ENCODE measurements around the gene PTPRN2.
"Not testable (repeated sequence)": the region's sequence is repeated elsewhere in the genome, so short reads cannot be mapped to it uniquely, and the experiment has no call there.

PTPRN2 gene

DNA sequence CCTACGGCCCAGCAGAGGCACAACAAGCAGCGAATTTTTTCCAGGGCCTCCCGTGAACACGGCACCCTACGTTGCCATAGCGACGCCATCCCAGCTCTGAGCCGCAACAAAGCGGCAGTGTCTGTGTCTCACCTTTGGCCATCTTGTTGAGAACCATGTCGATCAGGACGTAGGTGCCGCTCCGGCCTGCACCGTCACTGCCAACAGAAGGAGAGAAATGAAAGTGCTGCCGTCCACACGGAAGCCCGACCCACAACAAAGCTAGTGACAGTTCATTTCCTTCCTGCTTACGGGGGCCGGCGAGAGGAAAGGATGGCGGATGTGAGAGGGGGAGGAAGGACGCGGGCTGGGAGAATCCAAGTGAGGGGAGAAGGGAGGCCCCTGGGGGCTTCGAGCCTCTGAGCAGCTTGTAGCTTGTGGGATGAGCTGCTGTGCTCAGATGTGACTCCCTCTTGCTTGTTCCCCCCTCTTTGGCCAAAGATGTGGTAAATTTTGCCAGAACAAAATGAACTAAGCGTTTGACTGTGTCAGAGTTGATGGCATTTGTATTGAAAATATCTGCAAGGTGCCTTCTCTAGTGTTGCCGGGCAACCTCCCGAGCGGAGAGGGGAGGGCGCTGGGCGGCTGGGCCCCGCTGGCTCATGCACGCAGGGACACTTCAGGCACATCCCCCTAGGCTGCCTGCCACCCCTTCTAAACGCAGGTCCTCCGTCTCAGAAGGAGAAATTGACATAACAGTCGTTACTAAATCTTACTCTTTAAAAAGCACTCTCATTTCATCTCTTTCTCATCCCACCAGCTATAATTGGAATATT is 1018.6 kb downstream of the PTPRN2 start:
- Mint-ChIP-seq H3K4me3 (peak overlapping the region; percentile 91), H3K27ac (peak overlapping the region; percentile 92), H3K27me3 (no peaks in the 10 kb centered on the region), H3K4me1 (ENCODE audit: low read depth) (peaks cover 45% of the 10 kb centered on the region), H3K9me3 (no peaks in the 10 kb centered on the region), H3K36me3 (ENCODE audit: low read depth) (no peaks in the 10 kb centered on the region)

DNA sequence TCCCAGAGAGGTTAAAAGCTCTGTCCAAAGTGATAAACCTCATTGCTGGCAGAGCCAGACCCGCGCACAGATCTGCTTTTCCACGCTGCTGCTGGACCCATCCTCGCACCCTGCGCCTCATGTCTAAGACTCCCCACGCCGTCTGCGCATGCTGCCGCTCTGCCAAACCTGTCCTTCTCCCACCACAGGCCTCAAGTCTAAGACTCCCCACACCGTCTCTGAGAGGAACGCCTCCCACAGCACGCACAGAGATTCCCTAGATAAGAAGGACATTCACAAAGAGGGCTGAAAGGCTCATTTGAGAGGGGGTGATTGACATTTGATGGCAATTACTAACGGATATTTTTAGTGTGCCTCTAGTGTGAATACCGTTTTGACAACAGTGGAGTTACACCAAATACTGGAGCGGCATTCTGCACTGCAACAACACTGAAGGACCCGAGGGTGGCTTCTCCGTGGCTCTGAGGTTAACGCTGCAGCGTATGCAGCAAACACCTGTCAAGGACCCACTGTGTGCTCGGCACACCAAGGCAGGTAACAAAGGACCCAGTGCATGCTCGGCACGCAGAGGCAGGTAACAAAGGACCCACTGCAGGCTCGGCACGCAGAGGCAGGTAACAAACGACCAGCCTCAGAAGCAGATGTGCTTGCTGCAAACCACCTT is 1019.4 kb downstream of the PTPRN2 start:
- Mint-ChIP-seq H3K9me3 (no peaks in the 10 kb centered on the region), H3K27me3 (no peaks in the 10 kb centered on the region), H3K4me1 (ENCODE audit: low read depth) (peaks cover 37% of the 10 kb centered on the region), H3K27ac (no peak overlapping the region), H3K36me3 (ENCODE audit: low read depth) (no peaks in the 10 kb centered on the region), H3K4me3 (peak overlapping the region; percentile 91)

DNA sequence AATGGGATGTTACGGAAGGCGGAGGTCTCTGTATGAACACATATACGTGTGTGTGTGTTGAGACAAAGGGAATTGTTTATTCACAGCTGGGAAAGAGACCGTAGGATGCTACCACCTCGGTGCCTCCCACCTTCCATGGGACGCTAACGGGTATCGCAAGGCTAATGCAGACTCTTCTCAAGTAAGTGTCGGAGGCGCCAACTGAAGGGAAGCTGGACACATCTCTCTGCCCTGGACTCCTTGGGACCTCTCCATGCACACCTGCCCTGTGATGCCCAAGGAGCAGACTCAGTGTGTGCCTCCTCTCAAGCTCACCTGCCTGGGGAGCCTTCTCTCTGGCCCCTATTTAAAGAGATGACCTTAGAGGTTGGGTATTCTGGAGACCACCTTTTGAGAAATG is 1020.0 kb downstream of the PTPRN2 start:
- no peak overlapping the region for H3K27ac Mint-ChIP-seq
- H3K4me3 Mint-ChIP-seq, result peak overlapping the region; percentile 91
- H3K9me3 Mint-ChIP-seq, result no peaks in the 10 kb centered on the region
- peaks cover 32% of the 10 kb centered on the region for H3K4me1 Mint-ChIP-seq (ENCODE audit: low read depth)
- no peaks in the 10 kb centered on the region for H3K36me3 Mint-ChIP-seq (ENCODE audit: low read depth)
- H3K27me3 Mint-ChIP-seq, result no peaks in the 10 kb centered on the region

DNA sequence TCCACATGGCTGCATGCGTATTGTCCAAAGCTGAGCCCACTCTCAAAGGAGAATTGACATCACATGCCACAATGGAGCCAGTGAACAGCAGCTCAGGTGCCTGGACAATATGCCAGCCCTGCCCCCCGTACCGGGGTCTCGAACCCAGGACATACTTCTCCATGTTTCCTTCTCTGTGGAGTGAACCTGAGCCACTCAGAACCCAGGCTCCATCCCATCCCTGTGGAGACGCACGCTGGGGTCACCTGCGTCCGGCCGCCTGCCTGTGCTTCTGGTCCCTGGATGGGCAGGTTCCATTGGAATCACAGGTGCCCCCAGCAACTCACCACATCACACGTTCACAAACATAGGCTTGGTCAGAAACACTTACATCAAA is 1021.0 kb downstream of the PTPRN2 start:
- no peak overlapping the region for H3K27ac Mint-ChIP-seq
- no peaks in the 10 kb centered on the region for H3K27me3 Mint-ChIP-seq
- peaks cover 30% of the 10 kb centered on the region for H3K4me1 Mint-ChIP-seq (ENCODE audit: low read depth)
- no peaks in the 10 kb centered on the region for H3K9me3 Mint-ChIP-seq
- H3K4me3 Mint-ChIP-seq, result no peak overlapping the region
- H3K36me3 Mint-ChIP-seq (ENCODE audit: low read depth), result no peaks in the 10 kb centered on the region

DNA sequence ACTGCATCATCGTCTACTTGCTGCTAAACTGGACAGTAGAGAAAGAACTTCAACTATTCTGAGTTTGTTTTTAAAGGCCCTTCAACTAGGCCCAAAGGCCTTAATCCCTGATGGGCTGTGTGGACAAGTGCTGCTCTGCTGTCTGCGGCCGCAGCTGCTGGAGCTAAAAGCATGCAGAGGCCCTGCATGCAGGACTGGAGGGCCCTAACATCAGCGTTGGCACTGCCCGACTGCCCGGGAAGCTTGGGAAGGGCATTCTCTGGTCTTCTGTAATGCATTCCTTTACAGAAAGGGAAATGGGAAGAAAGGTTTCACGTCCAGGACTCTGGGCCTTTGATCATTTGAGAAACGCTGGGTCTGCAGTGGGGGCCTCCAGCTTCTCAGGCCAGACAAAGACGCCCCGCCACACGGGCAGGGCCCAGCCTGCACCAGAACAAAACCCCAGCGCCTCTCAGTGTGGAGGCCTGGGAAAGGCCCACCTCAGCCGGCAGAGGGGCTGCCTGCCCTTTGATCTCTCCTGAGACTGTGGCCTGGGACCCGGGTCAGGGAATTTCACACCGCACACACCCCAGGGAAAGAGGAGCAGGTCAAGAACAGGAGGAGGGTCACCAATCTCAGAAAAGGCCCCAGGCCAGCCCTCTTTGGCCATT is 1021.5 kb downstream of the PTPRN2 start:
- Mint-ChIP-seq H3K4me3 (no peak overlapping the region), H3K36me3 (ENCODE audit: low read depth) (no peaks in the 10 kb centered on the region)

DNA sequence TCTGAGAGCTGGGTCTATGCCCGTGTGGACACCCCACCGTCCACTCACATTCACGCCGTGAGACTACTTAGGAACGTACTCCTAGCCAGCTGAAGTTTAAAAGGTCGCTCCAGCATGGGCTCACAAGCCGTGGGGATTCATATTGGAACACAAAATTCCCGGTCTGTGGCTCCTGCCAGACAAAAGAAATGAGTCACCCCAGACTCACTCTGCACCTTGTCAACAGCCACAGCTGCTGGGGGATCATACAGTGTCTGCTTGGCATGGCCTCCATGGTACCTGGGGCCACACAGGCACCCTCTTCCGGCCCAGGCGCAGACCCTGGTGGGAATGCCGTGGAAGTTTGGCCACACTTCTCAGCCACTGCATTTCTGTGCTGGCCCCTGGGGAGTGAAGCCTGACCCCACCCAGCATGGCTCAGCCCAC is 1022.4 kb downstream of the PTPRN2 start:
- H3K4me3 Mint-ChIP-seq, result no peak overlapping the region
- no peaks in the 10 kb centered on the region for H3K27me3 Mint-ChIP-seq
- no peak overlapping the region for H3K27ac Mint-ChIP-seq
- no peaks in the 10 kb centered on the region for H3K9me3 Mint-ChIP-seq
- H3K4me1 Mint-ChIP-seq (ENCODE audit: low read depth), result peaks cover 25% of the 10 kb centered on the region
- H3K36me3 Mint-ChIP-seq (ENCODE audit: low read depth), result no peaks in the 10 kb centered on the region

More for the DNA sequence above, 1021.5 kb downstream of the PTPRN2 start:
- H3K4me1 Mint-ChIP-seq (ENCODE audit: low read depth), result peaks cover 30% of the 10 kb centered on the region
- no peaks in the 10 kb centered on the region for H3K9me3 Mint-ChIP-seq
- no peak overlapping the region for H3K27ac Mint-ChIP-seq
- no peaks in the 10 kb centered on the region for H3K27me3 Mint-ChIP-seq

DNA sequence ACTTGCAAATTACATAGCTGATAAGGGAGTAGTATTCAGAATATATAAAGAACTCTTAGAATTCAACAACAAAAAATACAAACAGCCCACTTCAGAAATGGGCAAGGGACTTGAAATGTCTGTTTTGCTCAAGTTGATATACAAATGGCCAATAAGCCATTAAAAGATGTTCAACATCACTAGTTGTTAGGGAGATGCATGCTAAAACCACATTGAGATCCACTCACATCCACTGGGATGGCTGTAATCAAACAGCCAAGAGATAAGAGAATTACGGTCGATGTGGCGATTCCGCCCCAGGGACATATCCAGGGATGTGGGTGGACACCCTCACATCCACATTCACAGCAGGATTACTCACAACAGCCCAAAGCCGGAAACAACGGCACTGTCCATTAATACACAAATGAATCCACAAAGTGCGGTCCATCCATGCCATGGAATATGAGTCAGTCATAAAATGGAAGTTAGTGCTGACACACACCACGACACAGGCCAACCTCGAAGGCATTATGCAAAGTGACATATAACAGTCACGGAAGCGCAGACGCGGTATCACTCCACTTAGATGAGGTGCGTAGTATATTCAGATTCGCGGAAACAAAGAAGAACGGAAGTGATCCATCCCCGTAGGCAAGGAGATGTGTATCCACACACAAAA is 1023.0 kb downstream of the PTPRN2 start:
- Mint-ChIP-seq H3K4me1 (ENCODE audit: low read depth) (peaks cover 19% of the 10 kb centered on the region), H3K9me3 (no peaks in the 10 kb centered on the region), H3K36me3 (ENCODE audit: low read depth) (no peaks in the 10 kb centered on the region), H3K27me3 (no peaks in the 10 kb centered on the region), H3K27ac (no peak overlapping the region), H3K4me3 (no peak overlapping the region)

DNA sequence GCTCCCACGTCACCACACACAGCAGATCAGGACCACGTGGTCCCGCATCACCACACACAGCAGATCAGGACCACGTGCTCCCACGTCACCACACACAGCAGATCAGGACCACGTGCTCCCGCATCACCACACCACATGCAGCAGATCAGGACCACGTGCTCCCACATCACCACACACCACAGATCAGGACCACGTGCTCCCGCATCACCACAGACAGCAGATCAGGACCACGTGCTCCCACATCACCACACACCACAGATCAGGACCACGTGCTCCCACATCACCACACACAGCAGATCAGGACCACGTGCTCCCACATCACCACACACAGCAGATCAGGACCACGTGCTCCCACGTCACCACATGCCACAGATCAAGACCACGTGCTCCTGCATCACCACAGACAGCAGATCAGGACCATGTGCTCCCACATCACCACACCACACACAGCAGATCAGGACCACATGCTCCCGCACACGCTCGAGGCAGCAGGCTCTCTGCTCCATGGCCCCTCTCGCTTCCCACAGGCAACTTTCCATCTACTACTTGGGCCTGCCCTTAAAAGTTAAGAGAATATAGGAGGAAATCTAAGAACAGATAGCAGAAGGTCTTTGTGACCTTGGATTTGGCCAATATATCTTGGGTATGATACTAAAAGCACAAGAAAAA is 1024.0 kb downstream of the PTPRN2 start:
- not testable (repeated sequence) for H3K36me3 Mint-ChIP-seq (ENCODE audit: low read depth); H3K4me1 Mint-ChIP-seq (ENCODE audit: low read depth); H3K4me3 Mint-ChIP-seq; H3K27ac Mint-ChIP-seq; H3K27me3 Mint-ChIP-seq; H3K9me3 Mint-ChIP-seq

DNA sequence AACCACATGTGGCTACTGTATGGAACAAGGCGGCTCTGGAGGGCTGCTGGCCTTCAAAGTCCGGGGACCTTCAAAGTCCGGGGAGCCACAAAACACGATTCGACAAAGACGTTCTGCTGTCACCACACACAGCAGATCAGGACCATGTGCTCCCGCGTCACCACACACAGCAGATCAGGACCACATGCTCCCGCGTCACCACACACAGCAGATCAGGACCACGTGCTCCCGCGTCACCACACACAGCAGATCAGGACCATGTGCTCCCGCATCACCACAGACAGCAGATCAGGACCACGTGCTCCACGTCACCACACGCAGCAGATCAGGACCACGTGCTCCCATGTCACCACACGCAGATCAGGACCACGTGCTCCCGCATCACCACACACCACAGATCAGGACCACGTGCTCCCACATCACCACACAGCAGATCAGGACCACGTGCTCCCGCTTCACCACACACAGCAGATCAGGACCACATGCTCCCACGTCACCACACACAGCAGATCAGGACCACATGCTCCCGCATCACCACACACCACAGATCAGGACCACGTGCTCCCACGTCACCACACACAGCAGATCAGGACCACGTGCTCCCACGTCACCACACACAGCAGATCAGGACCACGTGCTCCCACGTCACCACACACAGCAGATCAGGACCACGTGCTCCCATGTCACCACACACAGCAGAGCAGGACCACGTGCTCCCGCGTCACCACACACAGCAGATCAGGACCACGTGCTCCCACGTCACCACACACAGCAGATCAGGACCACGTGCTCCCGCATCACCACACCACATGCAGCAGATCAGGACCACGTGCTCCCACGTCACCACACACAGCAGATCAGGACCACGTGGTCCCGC is 1024.9 kb downstream of the PTPRN2 start:
- H3K9me3 Mint-ChIP-seq; H3K27me3 Mint-ChIP-seq; H3K4me1 Mint-ChIP-seq (ENCODE audit: low read depth); H3K36me3 Mint-ChIP-seq (ENCODE audit: low read depth); H3K4me3 Mint-ChIP-seq; H3K27ac Mint-ChIP-seq: not testable (repeated sequence)

DNA sequence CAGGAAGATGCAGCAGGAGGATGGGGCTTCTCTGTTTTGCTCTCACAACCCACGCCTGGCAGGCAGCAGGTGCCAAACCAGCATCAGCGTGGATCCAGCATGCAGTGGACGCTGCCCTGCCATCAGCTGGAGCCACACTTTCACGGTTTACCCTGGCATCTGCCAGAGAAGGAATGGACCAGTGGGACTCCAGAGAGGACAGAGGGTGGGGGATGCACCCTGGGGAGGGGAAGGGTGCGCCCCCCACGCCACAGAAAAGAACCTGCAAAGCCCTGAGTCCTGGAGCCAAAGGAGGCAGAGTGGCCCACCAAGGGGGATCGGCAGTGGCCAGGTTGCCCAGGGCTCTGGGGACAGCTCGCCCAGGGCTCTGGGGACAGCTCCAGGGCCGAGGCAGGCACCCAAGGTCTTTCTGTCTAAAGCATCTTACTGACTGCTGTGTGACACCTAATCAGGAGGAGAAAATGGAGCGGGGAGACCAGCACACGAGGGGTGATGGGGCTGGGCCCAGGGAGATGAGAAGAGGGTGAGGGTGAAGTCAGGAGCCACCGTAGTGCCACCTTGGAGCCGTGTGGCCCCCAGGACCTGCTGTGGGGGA is 1025.7 kb downstream of the PTPRN2 start:
- H3K4me3 Mint-ChIP-seq, result no peak overlapping the region
- no peak overlapping the region for H3K27ac Mint-ChIP-seq
- no peaks in the 10 kb centered on the region for H3K4me1 Mint-ChIP-seq (ENCODE audit: low read depth)
- H3K9me3 Mint-ChIP-seq, result no peaks in the 10 kb centered on the region
- H3K27me3 Mint-ChIP-seq, result no peaks in the 10 kb centered on the region
- H3K36me3 Mint-ChIP-seq (ENCODE audit: low read depth), result no peaks in the 10 kb centered on the region

DNA sequence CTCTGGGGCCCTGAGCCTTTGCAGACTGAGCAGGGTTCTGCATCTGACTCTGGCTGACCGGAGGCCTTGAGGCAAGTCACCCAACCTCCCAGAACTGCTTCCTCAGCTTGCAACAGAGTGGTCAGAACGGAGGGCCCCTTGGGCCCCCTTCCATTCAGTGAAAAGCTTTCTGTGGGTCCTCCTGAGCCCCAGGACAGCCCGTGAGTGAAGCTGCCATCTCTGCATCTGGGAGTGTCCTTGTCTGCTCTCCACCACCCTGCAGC is 1026.2 kb downstream of the PTPRN2 start:
- H3K36me3 Mint-ChIP-seq (ENCODE audit: low read depth), result no peaks in the 10 kb centered on the region
- H3K4me1 Mint-ChIP-seq (ENCODE audit: low read depth), result no peaks in the 10 kb centered on the region
- H3K4me3 Mint-ChIP-seq, result no peak overlapping the region
- H3K27ac Mint-ChIP-seq, result no peak overlapping the region
- H3K9me3 Mint-ChIP-seq, result no peaks in the 10 kb centered on the region
- H3K27me3 Mint-ChIP-seq, result no peaks in the 10 kb centered on the region

DNA sequence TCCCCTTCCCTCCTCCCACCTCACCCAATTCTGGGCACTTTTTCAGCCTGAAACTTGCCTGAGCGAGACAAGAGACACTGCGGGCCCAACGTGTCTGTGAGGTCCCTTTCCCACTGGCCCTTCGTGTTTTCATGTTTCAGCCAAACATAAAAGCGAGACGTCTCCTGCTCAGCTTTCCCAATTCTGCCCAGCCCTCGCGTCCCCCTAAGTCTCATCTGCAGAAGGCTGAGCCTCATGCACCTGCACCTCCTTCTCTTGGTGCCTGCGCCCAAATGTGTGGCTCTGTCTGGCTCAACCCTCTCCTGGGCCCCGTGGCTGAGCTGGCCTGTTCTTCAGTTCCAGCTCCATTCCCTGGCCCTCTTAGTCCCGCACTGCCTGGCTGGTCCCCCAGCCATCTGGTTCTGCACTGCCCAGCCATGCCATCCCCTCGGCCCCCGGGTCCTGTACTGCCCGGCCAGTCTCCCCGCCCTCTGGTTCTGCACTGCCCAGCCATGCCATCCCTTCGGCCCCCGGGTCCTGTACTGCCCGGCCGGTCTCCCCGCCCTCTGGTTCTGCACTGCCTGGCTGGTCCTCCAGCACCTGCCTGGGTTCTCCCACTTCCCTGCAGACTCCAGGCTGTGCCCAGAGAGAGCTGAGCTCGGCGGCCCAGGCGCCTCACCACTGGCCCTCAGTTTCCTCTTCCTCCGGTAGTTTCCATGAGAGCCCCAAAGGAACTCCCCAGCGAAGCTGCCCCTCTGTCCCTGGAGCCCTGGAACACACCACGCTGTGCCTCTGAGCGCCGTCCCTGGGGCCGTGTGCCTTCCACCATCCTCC is 1026.7 kb downstream of the PTPRN2 start:
- no peaks in the 10 kb centered on the region for H3K9me3 Mint-ChIP-seq

DNA sequence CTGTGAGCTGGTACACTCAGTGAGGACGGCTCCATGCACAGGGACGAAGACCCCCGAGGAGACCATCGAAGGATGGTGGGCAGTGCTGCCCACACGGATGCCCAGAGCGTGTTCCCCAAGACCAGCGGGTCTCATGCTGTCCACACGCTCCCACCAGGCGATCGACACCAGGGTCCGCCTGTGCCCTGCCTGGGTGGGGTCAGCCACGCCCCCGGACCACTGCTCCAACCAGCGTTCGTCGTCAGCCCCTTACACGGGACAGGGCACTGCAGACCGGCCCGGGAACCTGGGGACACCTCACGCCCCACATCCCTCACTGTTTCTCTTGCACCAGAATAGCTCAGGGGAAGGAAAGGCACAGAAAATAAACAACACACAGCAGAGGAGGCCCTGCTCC is 1027.4 kb downstream of the PTPRN2 start:
- H3K27me3 Mint-ChIP-seq, result no peaks in the 10 kb centered on the region
- H3K4me1 Mint-ChIP-seq (ENCODE audit: low read depth), result no peaks in the 10 kb centered on the region
- H3K9me3 Mint-ChIP-seq, result no peaks in the 10 kb centered on the region
- H3K36me3 Mint-ChIP-seq (ENCODE audit: low read depth), result no peaks in the 10 kb centered on the region
- H3K27ac Mint-ChIP-seq, result no peak overlapping the region
- H3K4me3 Mint-ChIP-seq, result no peak overlapping the region

More for the DNA sequence above, 1026.7 kb downstream of the PTPRN2 start:
- Mint-ChIP-seq H3K27ac (no peak overlapping the region), H3K4me3 (no peak overlapping the region), H3K36me3 (ENCODE audit: low read depth) (no peaks in the 10 kb centered on the region), H3K27me3 (no peaks in the 10 kb centered on the region), H3K4me1 (ENCODE audit: low read depth) (no peaks in the 10 kb centered on the region)
